Lower leg skin (tissue), 4 donors: ENCODE results near the gene CGB7. TPM values are rescaled to one million over a fixed set of nuclear protein-coding genes. Genes with fewer than 3 reads are reported as not detected.
"Not testable (repeated sequence)": the region's sequence is repeated elsewhere in the genome, so short reads cannot be mapped to it uniquely, and the experiment has no call there.

Experiments used
- DNase-seq, 2 donors: peaks; one replicate each; pipeline ENCODE4 v3.0.0-alpha.2; 2019; ENCODE audit warnings: low spot score in 2 of 2
- H3K4me3 ChIP-seq: fragments of 200-600 bp; sonication (generic); 2 replicates; pipeline ENCODE4 v1.5.1; 2017; ENCODE audit warnings: mild to moderate bottlenecking, low read depth; ENCODE audit not compliant: poor library complexity, severe bottlenecking
- POLR2A ChIP-seq, 2 donors: fragments of 450-650 bp; IDR thresholded peaks; one replicate each; pipeline ENCODE4 v1.6.1; 2016 to 2017; ENCODE audit warnings: antibody characterized with exemption in 2 of 2, mild to moderate bottlenecking in 1 of 2, moderate library complexity in 1 of 2
- WGBS, 2 donors: methylation state at CpG; one replicate each; pipeline ENCODE4 v1.1.5; 2018; 5-methylcytosine and 5-hydroxymethylcytosine counted together
- intact Hi-C: fragments of 100-400 bp; cut with DNase I; formaldehyde crosslinking; loops from one replicate; pipeline ENCODE4 v1.15.0; 2023; ENCODE audit warnings: low total_unique reads
- total RNA-seq, 4 donors: library from RNA; depleted of rRNA; stranded (reverse); fragments of >200 nt; gene quantifications; one replicate each; pipeline ENCODE4 v1.1.0, GENCODE V29; 2016
- TF ChIP-seq, protein P1 (sequence below), 3 donors: fragments of 450-650 bp; IDR thresholded peaks; one replicate each; pipeline ENCODE4 v1.5.1; 2016; ENCODE audit warnings: antibody characterized with exemption in 3 of 3, mild to moderate bottlenecking in 3 of 3, moderate library complexity in 2 of 3

Gene CGB7
- total RNA-seq, 4 donors from 2014 or later: 1.0 to 8.8 (median 2.2) TPM

- no peak for DNase-seq
- intact Hi-C loops: no loop called here
- WGBS, 2 donors: 73 to 83% methylated on average over 22 to 23 of the region's 25 CpGs
- TF ChIP-seq, protein P1, sequence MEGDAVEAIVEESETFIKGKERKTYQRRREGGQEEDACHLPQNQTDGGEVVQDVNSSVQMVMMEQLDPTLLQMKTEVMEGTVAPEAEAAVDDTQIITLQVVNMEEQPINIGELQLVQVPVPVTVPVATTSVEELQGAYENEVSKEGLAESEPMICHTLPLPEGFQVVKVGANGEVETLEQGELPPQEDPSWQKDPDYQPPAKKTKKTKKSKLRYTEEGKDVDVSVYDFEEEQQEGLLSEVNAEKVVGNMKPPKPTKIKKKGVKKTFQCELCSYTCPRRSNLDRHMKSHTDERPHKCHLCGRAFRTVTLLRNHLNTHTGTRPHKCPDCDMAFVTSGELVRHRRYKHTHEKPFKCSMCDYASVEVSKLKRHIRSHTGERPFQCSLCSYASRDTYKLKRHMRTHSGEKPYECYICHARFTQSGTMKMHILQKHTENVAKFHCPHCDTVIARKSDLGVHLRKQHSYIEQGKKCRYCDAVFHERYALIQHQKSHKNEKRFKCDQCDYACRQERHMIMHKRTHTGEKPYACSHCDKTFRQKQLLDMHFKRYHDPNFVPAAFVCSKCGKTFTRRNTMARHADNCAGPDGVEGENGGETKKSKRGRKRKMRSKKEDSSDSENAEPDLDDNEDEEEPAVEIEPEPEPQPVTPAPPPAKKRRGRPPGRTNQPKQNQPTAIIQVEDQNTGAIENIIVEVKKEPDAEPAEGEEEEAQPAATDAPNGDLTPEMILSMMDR (IDR thresholded peaks at IDR 0.05): no peak
- no peak for TF ChIP-seq POLR2A (IDR thresholded peaks at IDR 0.05)
- no peak overlapping the region for H3K4me3 ChIP-seq
Measured at GRCh38 chr19:49061445-49061844, 3.9 kb upstream of the CGB7 start.

DNA sequence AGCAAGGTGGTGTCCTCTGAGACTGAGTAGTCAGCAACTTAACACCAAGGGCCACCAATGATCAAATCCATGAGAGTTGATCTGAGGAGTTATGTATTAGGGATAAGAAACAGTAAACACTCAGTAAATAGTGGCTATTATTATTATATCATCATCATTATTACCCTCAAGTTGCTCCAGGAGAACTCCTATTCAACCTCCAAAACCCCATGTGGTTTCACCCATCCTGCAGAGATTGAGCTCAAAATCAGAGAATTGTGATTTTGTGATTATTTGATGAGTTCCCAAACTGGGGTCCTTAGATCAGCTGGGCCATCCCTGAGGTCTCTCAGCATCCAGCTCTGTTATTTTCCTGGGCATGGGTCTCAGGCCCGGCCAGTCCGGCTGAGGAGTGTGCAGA is 3.5 kb upstream of the CGB7 start:
- H3K4me3 ChIP-seq: no peak overlapping the region
- DNase-seq: no peak
- TF ChIP-seq, protein P1 (IDR thresholded peaks at IDR 0.05): no peak
- no peak for TF ChIP-seq POLR2A (IDR thresholded peaks at IDR 0.05)
- 95 to 100% methylated on average over 2 of the region's 2 CpGs for WGBS, 2 donors
- intact Hi-C loops: no loop called here

- intact Hi-C loops: no loop called here
- WGBS, 2 donors: 34 to 37% methylated on average over 9 of the region's 9 CpGs
- H3K4me3 ChIP-seq: no peak overlapping the region
- TF ChIP-seq POLR2A (IDR thresholded peaks at IDR 0.05): no peak
- TF ChIP-seq, protein P1 (IDR thresholded peaks at IDR 0.05): no peak
- DNase-seq: no peak
Measured at GRCh38 chr19:49059053-49059452, 1.5 kb upstream of the CGB7 start.

GRCh38 chr19:49058562-49058961 is 1.0 kb upstream of the CGB7 start:
- no peak for DNase-seq

GRCh38 chr19:49056902-49057596 is 500 bp downstream of the CGB7 start:
- intact Hi-C loops, DNase-seq: not testable (repeated sequence)
- 2 to 4% methylated on average over 27 to 30 of the region's 34 CpGs for WGBS, 2 donors
- H3K4me3 ChIP-seq: peak overlapping the region; percentile 13

More at GRCh38 chr19:49058562-49058961, 1.0 kb upstream of the CGB7 start:
- no peak overlapping the region for H3K4me3 ChIP-seq
- intact Hi-C loops: no loop called here
- TF ChIP-seq, protein P1 (IDR thresholded peaks at IDR 0.05): no peak
- no peak for TF ChIP-seq POLR2A (IDR thresholded peaks at IDR 0.05)
- WGBS, 2 donors: 32 to 45% methylated on average over 10 of the region's 10 CpGs

DNA sequence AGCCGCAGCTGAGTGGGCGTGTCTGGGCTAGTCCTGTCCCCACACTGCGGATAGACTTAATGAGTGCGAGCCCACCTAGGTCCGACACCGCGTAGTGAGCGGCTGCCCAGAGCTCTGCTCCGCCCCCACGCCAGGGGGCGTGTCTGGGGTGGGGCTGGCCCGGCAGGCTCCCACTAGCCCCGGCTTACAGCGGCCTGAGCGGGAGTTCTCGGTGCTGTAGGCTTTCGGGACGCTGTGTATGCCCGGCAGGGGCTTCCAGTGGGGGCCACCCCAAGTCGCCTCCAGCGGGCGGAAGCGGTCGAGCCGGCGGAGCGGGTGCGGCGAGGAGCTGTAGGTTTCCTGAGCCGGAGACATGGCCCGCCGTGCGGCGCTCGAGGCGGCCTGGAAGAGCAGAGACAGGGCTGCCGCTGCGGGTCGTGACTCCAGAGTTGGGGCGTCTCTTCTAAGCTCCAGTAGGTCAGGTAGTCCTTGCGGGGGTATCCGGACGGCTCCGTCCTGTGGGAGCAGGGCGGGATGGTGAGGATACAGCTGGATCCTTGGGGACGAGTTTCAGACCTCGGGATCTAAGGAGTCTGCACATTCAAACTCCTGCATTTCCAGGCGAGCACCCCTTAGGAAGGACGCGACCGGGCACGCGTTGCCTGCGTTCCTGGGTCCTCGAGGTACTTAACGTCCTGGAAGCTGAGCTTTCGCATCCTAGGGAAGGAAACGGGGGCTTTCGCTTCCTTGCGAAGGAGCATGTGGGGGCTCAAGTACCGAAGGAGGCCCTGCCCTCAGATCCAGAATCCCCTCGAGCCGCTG is 1.2 kb downstream of the CGB7 start:
- 0 to 1% methylated on average over 38 to 48 of the region's 63 CpGs for WGBS, 2 donors
- intact Hi-C loops: no loop called here
- DNase-seq: peak in 1 of 2 donors; percentile 90
- peak overlapping the region; percentile 17 for H3K4me3 ChIP-seq
- TF ChIP-seq, protein P1 (IDR thresholded peaks at IDR 0.05): no peak
- TF ChIP-seq POLR2A (IDR thresholded peaks at IDR 0.05): no peak

DNA sequence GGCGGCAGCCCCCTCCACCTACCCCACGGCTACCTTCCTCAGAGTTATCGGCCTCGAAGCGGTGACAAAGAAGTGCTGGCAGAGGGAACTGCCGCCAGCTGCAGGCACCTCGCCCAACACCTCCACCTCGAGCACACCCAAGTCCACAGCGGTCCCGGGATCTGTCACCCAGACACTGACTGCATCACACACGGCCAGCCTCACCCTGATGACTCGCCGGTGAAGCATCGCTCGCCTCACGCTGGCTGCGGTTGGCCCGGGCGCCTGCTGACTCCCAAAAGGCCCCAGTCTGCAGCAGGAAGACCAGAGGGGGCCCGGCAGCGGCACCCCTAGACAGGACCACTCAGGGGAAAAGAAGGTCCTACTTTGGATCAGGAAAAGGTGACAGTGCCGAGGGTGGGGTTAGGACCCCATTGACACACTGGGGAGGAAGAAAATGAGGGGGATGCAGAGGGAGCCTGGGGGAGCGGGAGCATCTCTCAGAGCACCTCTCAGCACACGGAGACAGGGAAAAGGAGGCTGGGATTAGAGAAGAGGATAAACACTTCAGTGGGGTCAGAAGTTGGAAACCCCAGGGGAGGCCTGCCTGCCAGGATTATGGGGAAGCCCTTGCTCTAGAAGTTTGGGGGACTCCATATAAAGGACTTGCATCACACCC is 7.0 kb downstream of the CGB7 start:
- DNase-seq, H3K4me3 ChIP-seq, intact Hi-C loops: not testable (repeated sequence)
- 57 to 60% methylated on average over 21 to 23 of the region's 24 CpGs for WGBS, 2 donors

GRCh38 chr19:49049834-49050233 is 7.7 kb downstream of the CGB7 start:
- intact Hi-C loops, DNase-seq, H3K4me3 ChIP-seq: not testable (repeated sequence)
- 86 to 93% methylated on average over 3 of the region's 4 CpGs for WGBS, 2 donors

DNA sequence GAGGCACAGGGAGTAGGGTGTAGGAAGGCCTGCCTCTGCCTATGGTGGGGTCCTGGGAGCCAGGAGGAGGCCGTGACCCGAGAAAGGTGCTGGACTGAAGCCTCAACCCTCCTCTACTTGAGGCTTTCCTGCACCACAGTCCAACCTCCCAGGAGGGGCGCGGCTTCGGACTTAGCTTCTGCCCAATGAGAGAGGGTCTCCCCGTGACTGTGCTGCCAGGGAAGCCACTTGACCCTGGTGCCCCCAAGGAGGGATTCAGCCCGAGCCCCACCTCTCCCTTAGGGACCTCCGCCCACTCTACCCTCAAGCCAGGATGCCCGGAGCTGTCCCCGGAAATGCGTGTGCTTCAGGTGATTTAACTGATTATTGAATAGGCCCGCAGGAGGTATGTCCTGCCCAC is 8.5 kb downstream of the CGB7 start, which contains the start of gene CGB8:
TSS of gene CGB8 (minus strand) at position 101 of the 400 bp plus-strand sequence. CDS start 372 bp downstream, outside the sequence.
- intact Hi-C loops, DNase-seq, H3K4me3 ChIP-seq: not testable (repeated sequence)
- WGBS, 2 donors: 69% methylated on average over 10 of the region's 12 CpGs; no CpG with 5 or more reads in 1 of the 2 donors
